ENCODE results near the gene MAPK8IP2.

MAPK8IP2 gene

GRCh38 chr22:50626850-50627641 lies 26.5 kb downstream of the MAPK8IP2 start:
- Histone ChIP-seq H3K36me3 (ENCODE audit: insufficient read depth, low read length) (peaks cover 20% of the 10 kb centered on the region), H3K9me3 (ENCODE audit: insufficient read depth, low read length, severe bottlenecking) (no peaks in the 10 kb centered on the region), H3K9ac (ENCODE audit: low read depth, low read length) (peak overlapping the region; percentile 99), H2AFZ (ENCODE audit: low read depth, low read length) (peak overlapping the region; percentile 99; the same call in 1 of the 2 replicates), H3K79me2 (ENCODE audit: insufficient read depth, low read length) (peaks cover 22% of the 10 kb centered on the region), H3K27ac (ENCODE audit: low read length) (peak overlapping the region; percentile 92), H3K27me3 (ENCODE audit: insufficient read depth, low read length, poor library complexity) (no peaks in the 10 kb centered on the region), H4K20me1 (ENCODE audit: insufficient read depth, low read length) (no peaks in the 10 kb centered on the region), H3K4me1 (ENCODE audit: insufficient read depth, low read length) (peaks cover 36% of the 10 kb centered on the region), H3K4me3 (ENCODE audit: low read depth in 1 of 2, low read length in 2 of 2) (peak overlapping the region; percentile 73 to 99), H3K4me2 (ENCODE audit: insufficient read depth, low read length) (peak overlapping the region; percentile 91)
- DNase-seq (peak; percentile 49), ATAC-seq (ENCODE audit: insufficient read depth, low read depth) (peak; percentile 48)
- no peak for TF ChIP-seq CTCF (IDR thresholded peaks at IDR 0.05; ENCODE audit: borderline replicate concordance, extremely low read depth, low read length, poor library complexity, severe bottlenecking)
- no peak for TF ChIP-seq EZH2 (IDR thresholded peaks at IDR 0.05; ENCODE audit: borderline replicate concordance, low read depth, low read length, severe bottlenecking)

- no peaks in the 10 kb centered on the region for H3K27me3 ChIP-seq (ENCODE audit: insufficient read depth, low read length, poor library complexity)
- no peak for TF ChIP-seq EZH2 (IDR thresholded peaks at IDR 0.05; ENCODE audit: borderline replicate concordance, low read depth, low read length, severe bottlenecking)
- TF ChIP-seq CTCF (IDR thresholded peaks at IDR 0.05; ENCODE audit: borderline replicate concordance, extremely low read depth, low read length, poor library complexity, severe bottlenecking): peak; percentile 56
- H3K9ac ChIP-seq (ENCODE audit: low read depth, low read length): peak within 1 kb of the TSS; percentile 99
- ATAC-seq (ENCODE audit: insufficient read depth, low read depth): peak; percentile 94
- H3K9me3 ChIP-seq (ENCODE audit: insufficient read depth, low read length, severe bottlenecking): no peaks in the 10 kb centered on the region
- H3K4me3 ChIP-seq (ENCODE audit: low read depth in 1 of 2, low read length in 2 of 2): peak within 1 kb of the TSS; percentile 73 to 99
- peak within 1 kb of the TSS; percentile 91 for H3K4me2 ChIP-seq (ENCODE audit: insufficient read depth, low read length)
- H3K79me2 ChIP-seq (ENCODE audit: insufficient read depth, low read length): peaks cover 22% of the 10 kb centered on the region
- H3K36me3 ChIP-seq (ENCODE audit: insufficient read depth, low read length): peaks cover 20% of the 10 kb centered on the region
- H3K27ac ChIP-seq (ENCODE audit: low read length): peak within 1 kb of the TSS; percentile 92
- no peaks in the 10 kb centered on the region for H4K20me1 ChIP-seq (ENCODE audit: insufficient read depth, low read length)
- H3K4me1 ChIP-seq (ENCODE audit: insufficient read depth, low read length): peaks cover 28% of the 10 kb centered on the region
- H2AFZ ChIP-seq (ENCODE audit: low read depth, low read length): peak within 1 kb of the TSS; percentile 99
- peak; percentile 84 for DNase-seq
These were observed 27.3 kb downstream of the MAPK8IP2 start, which contains the start of gene ARSA for GRCh38 chr22:50627642-50628542. TSS of gene ARSA (minus strand) at chr22:50628152. CDS start at chr22:50627779, 373 bp downstream.

- H3K27me3 ChIP-seq (ENCODE audit: insufficient read depth, low read length, poor library complexity): no peaks in the 10 kb centered on the region
- no peaks in the 10 kb centered on the region for H3K9me3 ChIP-seq (ENCODE audit: insufficient read depth, low read length, severe bottlenecking)
- H2AFZ ChIP-seq (ENCODE audit: low read depth, low read length): peak overlapping the region; percentile 74
- peak overlapping the region; percentile 73 for H3K27ac ChIP-seq (ENCODE audit: low read length)
- no peaks in the 10 kb centered on the region for H4K20me1 ChIP-seq (ENCODE audit: insufficient read depth, low read length)
- no peak for DNase-seq
- H3K9ac ChIP-seq (ENCODE audit: low read depth, low read length): peak overlapping the region; percentile 99
- ATAC-seq (ENCODE audit: insufficient read depth, low read depth): peak; percentile 1; the same call in 2 of the 3 replicates
- TF ChIP-seq CTCF (IDR thresholded peaks at IDR 0.05; ENCODE audit: borderline replicate concordance, extremely low read depth, low read length, poor library complexity, severe bottlenecking) (no peak), EZH2 (IDR thresholded peaks at IDR 0.05; ENCODE audit: borderline replicate concordance, low read depth, low read length, severe bottlenecking) (no peak)
- peak overlapping the region; percentile 28 to 73; a peak in 3 of 4 replicates for H3K4me3 ChIP-seq (ENCODE audit: low read depth in 1 of 2, low read length in 2 of 2)
- peaks cover 24% of the 10 kb centered on the region for H3K4me1 ChIP-seq (ENCODE audit: insufficient read depth, low read length)
- H3K79me2 ChIP-seq (ENCODE audit: insufficient read depth, low read length): peaks cover 22% of the 10 kb centered on the region
- peak overlapping the region; percentile 91 for H3K4me2 ChIP-seq (ENCODE audit: insufficient read depth, low read length)
- peaks cover 20% of the 10 kb centered on the region for H3K36me3 ChIP-seq (ENCODE audit: insufficient read depth, low read length)
These were observed 28.0 kb downstream of the MAPK8IP2 start for GRCh38 chr22:50628543-50629134.

Data from DND-41 (cell line).